ACC112 (cell line): ENCODE measurements around the gene YWHAQ.
"Not testable (repeated sequence)": the region's sequence is repeated elsewhere in the genome, so short reads cannot be mapped to it uniquely, and the experiment has no call there.

Experiments used
- H2AFZ ChIP-seq: fragments of 200-600 bp; sonication (generic); one replicate; pipeline ENCODE4 v1.6.0; 2017; ENCODE audit warnings: antibody characterized with exemption, low read length; ENCODE audit not compliant: unreplicated experiment
- H3K27ac ChIP-seq: fragments of 200-600 bp; sonication (generic); 2 replicates; pipeline ENCODE4 v1.5.1; 2014; ENCODE audit warnings: low read depth, mild to moderate bottlenecking, antibody characterized with exemption, low read length, moderate library complexity
- H3K27me3 ChIP-seq: fragments of 200-600 bp; sonication (generic); 2 replicates; pipeline ENCODE4 v1.6.1; 2014; ENCODE audit warnings: mild to moderate bottlenecking, antibody characterized with exemption, low read length, moderate library complexity, mixed read lengths; ENCODE audit not compliant: insufficient read depth
- H3K36me3 ChIP-seq: fragments of 200-600 bp; sonication (generic); 2 replicates; pipeline ENCODE4 v1.6.1; 2016; ENCODE audit warnings: mild to moderate bottlenecking, antibody characterized with exemption, low read length, moderate library complexity, mixed read lengths; ENCODE audit not compliant: insufficient read depth
- H3K4me1 ChIP-seq: fragments of 200-600 bp; sonication (generic); one replicate; pipeline ENCODE4 v1.6.1; 2016; ENCODE audit warnings: low read length, mixed read lengths; ENCODE audit not compliant: insufficient read depth, unreplicated experiment, control insufficient read depth
- H3K4me3 ChIP-seq: fragments of 200-600 bp; sonication (generic); 2 replicates; pipeline ENCODE4 v1.5.1; 2014; ENCODE audit warnings: mild to moderate bottlenecking, low read depth, low read length
- H3K79me2 ChIP-seq: fragments of 200-600 bp; sonication (generic); one replicate; pipeline ENCODE4 v1.6.0; 2016; ENCODE audit warnings: low read length; ENCODE audit not compliant: control insufficient read depth, unreplicated experiment, insufficient read depth

The YWHAQ gene

DNA sequence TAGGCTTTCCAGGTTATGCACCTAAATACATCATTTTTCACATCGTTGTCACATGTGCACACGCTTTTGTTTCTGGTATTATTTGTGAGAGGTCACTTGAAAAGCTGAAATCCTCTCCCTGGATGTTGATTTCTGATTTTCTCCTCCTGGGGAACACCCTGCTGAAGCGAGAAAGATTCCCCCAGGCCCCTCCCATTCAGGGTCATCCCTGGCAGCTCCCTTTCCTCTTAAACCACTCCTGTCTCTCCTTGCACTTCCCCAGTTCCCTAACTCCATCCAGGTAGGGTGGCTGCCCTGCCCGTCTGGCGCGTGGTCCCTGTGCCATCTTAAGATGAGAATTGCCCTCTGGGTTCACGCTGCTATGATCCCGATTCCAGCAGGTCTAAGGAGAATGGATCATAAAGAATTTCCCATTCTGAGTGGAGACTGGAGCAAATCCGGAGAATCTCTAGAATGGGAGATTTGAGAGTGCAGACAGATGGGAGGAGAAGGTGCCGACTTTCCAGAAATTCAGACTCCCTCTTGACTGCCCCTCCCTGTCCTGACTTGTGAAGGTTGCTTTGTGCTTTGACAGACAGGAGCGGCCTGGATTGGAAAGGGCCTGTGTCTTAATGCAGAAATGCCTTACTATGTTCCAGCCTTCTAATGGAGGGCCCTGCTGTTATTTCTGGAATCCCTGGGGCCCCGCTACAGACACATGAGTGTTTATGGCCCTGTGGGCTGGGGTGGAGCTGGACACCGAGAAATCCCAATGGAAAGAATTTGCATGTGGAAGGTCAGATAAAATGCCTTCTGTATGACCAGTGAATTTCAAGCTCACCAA, 1.3 kb upstream of the YWHAQ start:
- H3K27me3 ChIP-seq: no peaks in the 10 kb centered on the region
- peaks cover 31% of the 10 kb centered on the region for H3K4me1 ChIP-seq
- peaks cover 25% of the 10 kb centered on the region for H3K36me3 ChIP-seq
- H3K4me3 ChIP-seq: peak overlapping the region; percentile 89; the same call in 1 of the 2 replicates
- H3K27ac ChIP-seq: no peak overlapping the region
- H3K79me2 ChIP-seq: peaks cover 33% of the 10 kb centered on the region
- H2AFZ ChIP-seq: no peak overlapping the region

DNA sequence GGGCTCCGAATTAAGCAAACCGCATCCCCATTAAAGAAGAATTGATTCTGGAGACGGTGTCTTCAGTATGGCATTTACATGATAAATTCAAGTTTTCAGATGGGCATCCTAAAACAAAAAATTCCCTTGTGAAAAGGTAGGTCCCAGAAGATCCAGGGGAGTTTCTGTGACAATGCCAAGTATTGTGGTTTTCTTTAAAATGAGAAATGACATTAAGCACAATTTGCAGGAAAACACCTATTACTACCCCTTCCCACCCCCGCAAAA, 689 bp upstream of the YWHAQ start:
- Histone ChIP-seq H3K79me2 (peaks cover 39% of the 10 kb centered on the region), H3K27ac (peak overlapping the region; percentile 35; the same call in 1 of the 2 replicates), H3K4me3 (peak overlapping the region; percentile 89), H3K4me1 (peaks cover 31% of the 10 kb centered on the region), H2AFZ (peak overlapping the region; percentile 78), H3K36me3 (peaks cover 29% of the 10 kb centered on the region), H3K27me3 (no peaks in the 10 kb centered on the region)

DNA sequence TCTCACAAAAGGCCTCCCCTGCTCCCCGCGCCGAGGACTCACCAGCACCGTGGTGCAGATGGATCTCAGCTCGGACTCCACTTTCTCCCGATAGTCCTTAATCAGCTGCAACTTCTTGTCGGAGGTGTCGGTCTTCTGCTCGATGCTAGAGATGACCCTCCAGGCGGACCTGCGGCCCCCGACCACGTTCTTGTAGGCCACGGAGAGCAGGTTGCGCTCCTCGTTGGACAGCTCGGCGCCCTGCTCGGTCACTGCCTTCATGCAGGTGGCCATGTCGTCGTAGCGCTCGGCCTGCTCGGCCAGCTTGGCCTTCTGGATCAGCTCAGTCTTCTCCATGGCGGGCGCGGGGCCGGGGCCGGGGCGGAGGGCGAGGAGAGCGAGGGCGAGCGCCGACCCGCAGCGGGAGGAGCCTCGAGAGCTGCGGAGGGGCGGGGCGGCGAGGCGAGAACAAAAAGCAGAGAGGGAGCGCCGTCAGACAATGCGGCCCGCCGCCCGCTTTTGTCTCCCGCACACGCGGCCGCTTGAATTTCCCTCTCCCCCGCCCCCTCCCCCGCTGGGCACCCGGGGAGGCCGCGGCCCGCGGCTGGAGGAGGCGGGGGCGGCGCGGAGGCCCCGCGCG, 571 bp downstream of the YWHAQ start:
- peaks cover 35% of the 10 kb centered on the region for H3K36me3 ChIP-seq
- peak overlapping the region; percentile 89 for H3K4me3 ChIP-seq
- no peaks in the 10 kb centered on the region for H3K27me3 ChIP-seq
- no peak overlapping the region for H2AFZ ChIP-seq
- H3K27ac ChIP-seq: peak overlapping the region; percentile 93
- H3K79me2 ChIP-seq: peaks cover 52% of the 10 kb centered on the region
- H3K4me1 ChIP-seq: peaks cover 34% of the 10 kb centered on the region

DNA sequence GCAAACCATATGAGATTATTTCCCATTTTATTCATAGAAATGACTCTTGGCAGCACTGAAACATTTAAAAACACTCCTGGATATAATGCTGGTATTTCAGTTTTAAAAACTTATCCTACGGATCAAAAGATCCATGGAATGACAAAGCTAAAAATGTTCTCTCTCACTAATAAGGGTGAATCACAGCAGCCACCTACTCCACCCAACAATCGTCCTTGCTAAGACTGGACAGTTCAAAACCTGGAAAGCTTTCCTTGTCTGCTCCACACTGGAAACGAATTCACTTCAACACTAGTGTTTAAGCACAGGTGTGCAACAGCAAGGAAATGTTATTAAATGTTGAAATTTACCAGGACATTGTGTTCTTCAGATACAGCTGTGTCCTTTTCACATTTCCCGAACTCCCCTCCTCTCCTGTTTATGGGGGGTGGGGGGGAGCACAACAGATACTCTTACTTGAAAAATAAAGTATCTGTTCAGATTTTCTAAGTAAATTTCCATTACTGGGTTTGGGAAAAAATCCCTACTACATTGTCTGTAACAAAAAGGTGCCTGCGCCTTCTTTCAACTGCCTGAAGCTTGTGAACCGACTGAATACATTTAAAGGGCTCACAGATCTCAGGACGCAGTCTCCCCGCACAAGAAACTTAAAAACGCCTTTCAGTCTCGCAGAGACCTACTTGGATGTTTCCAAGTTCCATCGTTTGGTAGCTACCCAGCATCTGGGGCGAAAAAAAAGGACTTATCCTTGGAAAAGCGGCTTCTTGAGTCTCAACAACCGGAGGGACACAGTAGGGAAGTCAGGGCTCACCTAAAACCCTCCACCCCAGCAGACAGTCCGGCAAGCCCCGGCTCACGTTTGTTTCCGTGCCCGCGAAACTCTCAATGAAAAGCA, 1.3 kb downstream of the YWHAQ start:
- Histone ChIP-seq H3K27me3 (no peaks in the 10 kb centered on the region), H3K79me2 (peaks cover 59% of the 10 kb centered on the region), H2AFZ (no peak overlapping the region), H3K4me1 (peaks cover 34% of the 10 kb centered on the region), H3K36me3 (peaks cover 35% of the 10 kb centered on the region), H3K4me3 (peak overlapping the region; percentile 89), H3K27ac (peak overlapping the region; percentile 93)

DNA sequence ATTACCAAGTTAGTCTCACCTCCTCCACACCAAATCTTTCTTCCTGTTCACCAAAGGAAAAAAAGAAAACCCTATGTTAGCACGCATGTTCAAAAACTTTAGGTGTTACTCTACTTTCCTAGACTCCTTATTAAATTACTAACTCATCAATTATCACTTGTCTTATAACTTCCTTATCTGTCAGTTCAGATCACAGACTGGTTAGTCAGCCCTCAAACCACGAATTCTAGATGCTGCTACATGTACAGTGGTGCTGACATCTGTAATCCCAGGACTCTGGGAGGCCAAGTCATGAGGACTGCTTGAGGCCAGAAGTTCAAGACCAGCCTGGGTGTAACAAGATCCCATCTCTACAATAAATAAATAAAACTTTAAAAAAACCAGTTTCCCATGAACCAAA, 3.5 kb downstream of the YWHAQ start:
- H3K4me1 ChIP-seq: peaks cover 39% of the 10 kb centered on the region
- H3K4me3 ChIP-seq: peak overlapping the region; percentile 89; the same call in 1 of the 2 replicates
- peaks cover 81% of the 10 kb centered on the region for H3K79me2 ChIP-seq
- H3K27me3 ChIP-seq: no peaks in the 10 kb centered on the region
- no peak overlapping the region for H2AFZ ChIP-seq
- no peak overlapping the region for H3K27ac ChIP-seq
- peaks cover 49% of the 10 kb centered on the region for H3K36me3 ChIP-seq

DNA sequence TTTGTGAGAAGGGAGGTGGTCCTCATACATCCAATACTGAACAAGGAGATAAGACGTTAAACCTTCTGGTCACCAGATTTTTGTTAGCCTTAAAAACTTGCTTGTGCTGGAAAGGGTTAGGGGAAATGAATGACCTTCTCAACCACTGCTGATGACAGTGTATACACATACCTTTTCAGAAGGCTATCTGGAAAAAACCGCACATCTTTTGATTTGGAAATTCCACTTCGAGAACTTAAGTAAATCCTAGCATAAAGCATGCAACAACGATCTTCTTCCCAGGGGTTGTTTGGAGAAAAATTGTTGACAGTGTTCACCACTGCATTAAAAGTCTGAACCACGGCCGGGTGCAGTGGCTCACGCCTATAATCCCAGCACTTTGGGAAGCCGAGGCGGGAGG, 7.6 kb downstream of the YWHAQ start:
- peaks cover 100% of the 10 kb centered on the region for H3K79me2 ChIP-seq
- no peaks in the 10 kb centered on the region for H3K27me3 ChIP-seq
- peaks cover 38% of the 10 kb centered on the region for H3K36me3 ChIP-seq
- H3K4me3 ChIP-seq: no peak overlapping the region
- no peak overlapping the region for H3K27ac ChIP-seq
- peaks cover 41% of the 10 kb centered on the region for H3K4me1 ChIP-seq
- no peak overlapping the region for H2AFZ ChIP-seq

DNA sequence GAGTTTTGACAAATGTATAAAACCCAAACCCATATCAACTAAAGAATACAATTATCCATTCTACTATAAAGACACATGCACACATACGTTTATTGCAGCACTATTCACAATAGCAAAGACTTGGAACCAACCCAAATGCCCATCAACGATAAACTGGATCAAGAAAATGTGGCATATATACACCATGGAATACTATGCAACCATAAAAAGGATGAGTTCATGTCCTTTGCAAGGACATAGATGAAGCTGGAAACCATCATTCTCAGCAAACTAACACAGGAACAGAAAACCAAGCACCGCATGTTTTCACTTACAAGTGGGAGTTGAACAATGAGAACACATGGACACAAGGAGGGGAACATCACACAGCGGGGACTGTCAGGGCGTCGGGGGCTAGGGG, 9.1 kb downstream of the YWHAQ start:
- H2AFZ ChIP-seq, H3K4me3 ChIP-seq, H3K27ac ChIP-seq, H3K27me3 ChIP-seq: not testable (repeated sequence)
- H3K79me2 ChIP-seq: peaks cover 99% of the 10 kb centered on the region
- peaks cover 33% of the 10 kb centered on the region for H3K4me1 ChIP-seq
- peaks cover 34% of the 10 kb centered on the region for H3K36me3 ChIP-seq

DNA sequence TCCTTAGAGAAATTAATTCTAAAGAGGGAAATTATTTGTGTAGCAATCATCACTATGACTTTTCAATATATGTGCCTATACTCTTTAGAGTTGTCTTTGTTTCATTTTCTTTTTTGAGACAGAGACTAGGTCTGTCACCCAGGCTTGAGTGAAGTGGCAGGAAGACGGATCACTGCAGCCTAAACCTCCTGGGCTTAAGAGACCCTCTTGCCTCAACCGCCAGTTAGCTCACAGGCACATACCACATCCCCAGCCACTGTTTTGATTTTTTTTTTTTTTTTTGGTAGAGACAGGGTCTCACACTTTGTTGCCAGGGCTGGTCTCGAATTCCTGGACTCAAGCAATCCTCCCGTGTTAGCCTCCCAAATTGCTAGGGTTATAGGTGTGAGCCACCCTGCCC, 12.4 kb downstream of the YWHAQ start:
- Histone ChIP-seq H3K36me3 (peaks cover 31% of the 10 kb centered on the region), H3K79me2 (peaks cover 99% of the 10 kb centered on the region), H3K27me3 (no peaks in the 10 kb centered on the region), H2AFZ (no peak overlapping the region), H3K4me1 (peaks cover 54% of the 10 kb centered on the region), H3K27ac (no peak overlapping the region; the same call in 1 of the 2 replicates), H3K4me3 (no peak overlapping the region)

DNA sequence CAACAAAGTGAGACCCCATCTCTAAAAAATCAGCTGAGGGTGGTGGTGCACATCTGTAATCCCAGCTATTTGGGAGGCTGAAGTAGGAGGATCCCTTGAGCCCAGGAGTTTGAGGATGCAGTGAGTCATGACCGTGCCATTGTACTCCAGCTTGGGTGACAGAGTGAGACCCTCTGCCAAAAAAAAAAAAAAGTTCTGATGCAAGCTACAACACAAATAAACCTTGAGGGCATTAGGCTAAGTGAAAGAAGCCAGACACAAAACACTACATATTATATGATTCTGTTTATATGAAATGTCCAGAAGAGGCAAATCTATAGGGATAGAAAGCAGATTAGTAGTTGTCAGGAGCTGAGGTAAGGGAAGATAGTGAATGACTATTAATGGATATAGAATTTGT, 13.0 kb downstream of the YWHAQ start:
- no peaks in the 10 kb centered on the region for H3K27me3 ChIP-seq
- no peak overlapping the region for H2AFZ ChIP-seq
- no peak overlapping the region for H3K4me3 ChIP-seq
- H3K4me1 ChIP-seq: peaks cover 59% of the 10 kb centered on the region
- peaks cover 99% of the 10 kb centered on the region for H3K79me2 ChIP-seq
- H3K36me3 ChIP-seq: peaks cover 25% of the 10 kb centered on the region
- no peak overlapping the region for H3K27ac ChIP-seq

DNA sequence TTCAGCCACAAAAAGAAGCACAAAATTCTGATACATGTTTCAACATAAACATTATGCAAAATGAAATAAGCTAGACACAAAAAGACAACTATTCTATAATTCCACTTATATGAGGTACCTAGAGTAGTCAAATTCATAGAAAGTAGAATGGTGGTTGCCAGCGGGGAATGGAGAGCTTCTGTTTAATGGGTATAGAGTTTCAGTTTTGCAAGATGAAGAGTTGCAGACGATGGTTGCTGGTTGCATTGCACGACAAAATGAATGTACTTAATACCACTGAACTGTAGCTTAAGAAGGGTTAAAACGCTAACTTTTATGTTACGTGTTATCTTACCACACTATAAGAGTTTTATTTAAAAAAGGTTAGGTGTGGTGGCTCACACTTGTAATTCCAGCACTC, 13.5 kb downstream of the YWHAQ start:
- peaks cover 99% of the 10 kb centered on the region for H3K79me2 ChIP-seq
- no peaks in the 10 kb centered on the region for H3K27me3 ChIP-seq
- H3K27ac ChIP-seq: no peak overlapping the region
- no peak overlapping the region for H3K4me3 ChIP-seq
- H3K36me3 ChIP-seq: peaks cover 20% of the 10 kb centered on the region
- peaks cover 59% of the 10 kb centered on the region for H3K4me1 ChIP-seq
- no peak overlapping the region for H2AFZ ChIP-seq
